T47D (cell line): Measurements from ENCODE around the gene APRT.
"Not testable (repeated sequence)": the region's sequence is repeated elsewhere in the genome, so short reads cannot be mapped to it uniquely, and the experiment has no call there.

ENCODE experiments used
- DNase-seq, 2 experiments: peaks; one replicate each; pipeline versions ENCODE4 v3.0.0 to v3.0.0-alpha.2; 2011 to 2012; ENCODE audit warnings: low read depth in 1 of 2, low spot score in 1 of 2
- JUND ChIP-seq: IDR thresholded peaks from 2 replicates; pipeline ENCODE4 v1.6.1; 2012; ENCODE audit warnings: low read depth
- in situ Hi-C: cut with HindIII; loops from 2 replicates; pipeline ENCODE4 v1.10.0; 2016; ENCODE audit warnings: low sequenced_read_pairs, low pct_unique_long_range_greater_than_20kb

The APRT gene

GRCh38 chr16:88825146-88825545, 13.4 kb upstream of the APRT start:
- in situ Hi-C loops, result no loop called here
- DNase-seq, result no peak
- TF ChIP-seq JUND, result no peak

GRCh38 chr16:88824256-88825077, 12.7 kb upstream of the APRT start:
- TF ChIP-seq JUND, result no peak
- DNase-seq, result no peak
- in situ Hi-C loops, result no loop called here

- in situ Hi-C loops, DNase-seq: not testable (repeated sequence)
Measured at GRCh38 chr16:88823646-88824045, 11.9 kb upstream of the APRT start.

GRCh38 chr16:88822281-88823040, 10.7 kb upstream of the APRT start:
- in situ Hi-C loops, result no loop called here
- TF ChIP-seq JUND, result no peak
- no peak for DNase-seq

- no peak for DNase-seq
- in situ Hi-C loops, result no loop called here
- no peak for TF ChIP-seq JUND
Measured at GRCh38 chr16:88821168-88821850, 9.6 kb upstream of the APRT start.

DNA sequence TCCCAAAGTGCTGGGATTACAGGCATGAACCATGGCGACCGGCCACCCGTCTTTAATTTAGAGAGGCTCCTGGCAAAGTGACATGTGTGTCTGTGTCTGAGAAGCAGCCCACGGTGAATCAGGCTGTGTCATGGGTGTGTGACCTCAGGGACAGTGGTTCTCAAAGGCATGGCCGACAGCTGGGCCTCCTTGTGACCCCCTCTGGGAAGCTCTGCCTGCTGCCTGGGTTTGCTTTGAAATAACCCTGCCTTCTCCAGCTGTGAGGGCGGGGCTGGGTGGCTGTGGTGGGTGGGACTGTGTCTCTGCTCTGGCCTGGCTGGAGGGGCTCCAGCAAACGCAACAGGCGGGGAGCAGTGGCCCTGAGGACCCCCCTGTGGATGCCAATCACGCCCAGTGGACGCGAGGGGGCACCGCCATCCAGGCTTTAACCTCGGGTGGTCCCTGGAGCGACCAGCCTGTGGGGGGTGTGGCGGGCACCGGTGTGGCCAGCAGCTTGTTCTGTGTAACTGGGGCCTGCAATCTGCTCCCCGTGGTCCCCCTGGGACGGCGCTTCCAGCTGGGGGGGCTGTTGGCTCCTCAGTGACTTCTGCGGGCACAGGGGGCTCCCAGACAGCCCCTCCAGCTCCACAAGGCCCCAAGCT, 8.8 kb upstream of the APRT start:
- in situ Hi-C loops, result no loop called here
- no peak for DNase-seq
- TF ChIP-seq JUND, result no peak

GRCh38 chr16:88819126-88819525, 7.4 kb upstream of the APRT start:
- in situ Hi-C loops, result no loop called here
- TF ChIP-seq JUND, result no peak
- no peak for DNase-seq

DNA sequence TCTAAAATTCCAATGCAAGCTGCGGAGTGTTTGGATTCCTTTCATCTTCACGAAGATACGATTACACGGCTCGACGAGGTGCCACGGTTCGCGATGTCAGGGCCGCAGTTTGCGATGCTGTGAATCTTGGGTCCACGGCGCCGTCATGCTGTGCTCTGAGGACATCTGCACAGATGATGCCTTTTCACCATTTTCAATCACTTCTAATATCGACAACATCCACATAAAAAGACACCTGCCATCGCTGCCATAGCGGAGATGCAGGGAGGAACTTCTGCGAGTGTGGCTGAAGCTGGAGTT, 6.8 kb upstream of the APRT start:
- TF ChIP-seq JUND, result no peak
- in situ Hi-C loops, result no loop called here

DNA sequence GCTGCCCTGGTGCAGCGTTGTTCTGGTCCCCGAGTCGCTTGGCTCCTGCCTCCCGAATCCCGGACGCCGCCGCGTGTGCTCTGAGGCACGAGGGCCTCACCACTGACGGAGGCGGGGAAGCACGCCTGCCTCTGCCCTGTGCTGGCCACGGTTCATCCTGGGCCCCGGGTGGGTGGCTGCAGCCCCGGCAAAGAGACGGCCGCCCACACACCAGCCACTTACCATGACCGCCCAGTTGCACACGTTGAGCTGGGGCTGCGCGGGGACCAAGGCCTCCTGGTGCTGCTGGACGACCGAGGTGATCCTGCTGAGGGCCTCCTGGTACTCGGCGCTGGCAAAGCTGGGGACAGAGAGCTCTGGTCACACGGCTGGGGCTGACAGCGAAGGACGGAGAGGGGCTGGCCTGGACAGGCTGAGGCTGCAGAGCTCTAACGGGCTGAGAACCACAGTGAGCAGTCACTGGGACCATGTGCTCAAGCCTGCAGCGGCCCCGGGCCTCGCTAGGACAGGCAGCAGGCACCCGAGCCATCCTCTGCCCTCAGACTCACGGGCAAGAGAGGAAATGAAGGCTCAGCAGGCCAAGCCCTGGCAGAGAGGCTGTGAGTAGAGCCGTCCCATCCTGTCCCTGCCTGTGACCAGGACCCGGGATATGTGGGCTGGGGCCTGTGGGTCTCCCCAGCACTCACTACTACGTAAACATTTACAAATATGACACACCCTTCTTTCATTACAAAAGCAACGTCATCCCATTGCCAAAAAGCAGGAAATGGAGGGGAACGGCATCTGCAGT, 6.3 kb upstream of the APRT start:
- DNase-seq, result no peak
- TF ChIP-seq JUND, result no peak
- in situ Hi-C loops, result no loop called here

More for the DNA sequence above, 6.8 kb upstream of the APRT start:
- DNase-seq, result no peak

DNA sequence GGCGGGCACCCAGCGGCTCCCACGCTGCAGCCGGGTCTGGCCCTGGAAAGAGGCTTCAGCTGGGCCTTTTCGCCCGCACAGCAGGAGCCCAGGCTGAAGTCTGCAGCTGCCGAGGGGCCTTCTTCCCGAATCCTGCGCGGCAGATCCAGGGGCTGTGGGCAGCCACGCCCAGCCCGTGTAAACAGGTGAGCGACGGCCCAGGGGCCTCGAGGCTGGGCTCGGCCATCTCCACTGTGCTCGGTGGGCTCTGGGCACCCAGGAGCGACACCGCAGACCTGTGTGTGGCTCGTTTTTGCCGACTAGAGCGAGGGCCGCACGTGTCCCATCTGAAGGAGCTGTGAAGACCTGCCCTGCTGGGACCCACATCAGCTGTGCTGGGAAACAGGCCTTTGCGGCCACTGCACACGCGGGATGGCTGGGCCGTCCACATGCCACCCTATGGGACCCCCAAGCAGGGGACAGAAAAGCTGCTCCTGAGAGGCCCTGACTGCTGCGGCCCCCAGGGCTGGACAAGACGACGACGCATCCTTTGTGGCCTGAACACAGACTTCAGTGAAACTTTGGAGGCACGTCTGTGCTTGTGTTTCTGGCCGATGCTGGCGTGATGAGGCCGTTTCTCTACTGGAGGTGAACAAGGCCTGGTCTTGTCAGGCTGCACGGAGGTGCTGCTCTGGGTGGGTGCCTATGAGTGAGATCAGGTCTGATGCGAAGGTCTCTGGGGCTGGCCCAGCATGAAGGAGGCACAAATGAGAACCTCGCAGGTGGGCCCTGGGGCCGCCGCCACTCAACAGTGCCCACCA, 5.2 kb upstream of the APRT start:
- no peak for TF ChIP-seq JUND
- in situ Hi-C loops, result no loop called here
- DNase-seq, result no peak

- in situ Hi-C loops, result no loop called here
- DNase-seq, result peak in 1 of 2 experiments; percentile 71
- TF ChIP-seq JUND, result no peak
Measured at GRCh38 chr16:88815901-88816589, 4.3 kb upstream of the APRT start.
